Breast epithelium (tissue), 4 donors: ENCODE results near the gene PRG3. TPM values are rescaled to one million over a fixed set of nuclear protein-coding genes. Genes with fewer than 3 reads are reported as not detected.

ENCODE experiments used
- DNase-seq, 2 donors: peaks; one replicate each; pipeline ENCODE4 v3.0.0-alpha.2; 2019; ENCODE audit warnings: low spot score in 2 of 2
- H3K27ac ChIP-seq, 2 donors: fragments of 200-600 bp; sonication (generic) in 1 of 2; one replicate each; pipeline ENCODE4 v1.5.1; 2016 to 2019; ENCODE audit warnings: mild to moderate bottlenecking in 1 of 2
- H3K27me3 ChIP-seq, 2 donors: fragments of 200-600 bp; sonication (generic) in 1 of 2; one replicate each; pipeline versions ENCODE4 v1.5.1 to v1.6.0; 2017 to 2019; ENCODE audit warnings: control low read depth in 1 of 2, mild to moderate bottlenecking in 1 of 2
- H3K36me3 ChIP-seq: fragments of 200-600 bp; one replicate; pipeline ENCODE4 v1.5.1; 2019
- H3K4me1 ChIP-seq, 2 donors: fragments of 200-600 bp; sonication (generic); one replicate each; pipeline ENCODE4 v1.5.1; 2016 to 2019; ENCODE audit warnings: control low read depth in 1 of 2
- H3K4me3 ChIP-seq, 3 donors: fragments of 200-600 bp; sonication (generic); 1 replicate in 2 of 3; 2 replicates in 1 of 3; pipeline ENCODE4 v1.5.1; 2016 to 2019; ENCODE audit warnings: mild to moderate bottlenecking in 3 of 3, moderate library complexity in 2 of 3
- H3K9me3 ChIP-seq, 2 donors: fragments of 200-600 bp; sonication (generic) in 1 of 2; one replicate each; pipeline ENCODE4 v1.5.1; 2016 to 2019; ENCODE audit warnings: control low read depth in 1 of 2
- CTCF ChIP-seq, 3 donors: fragments of 450-650 bp; IDR thresholded peaks; one replicate each; pipeline ENCODE4 v1.5.1; 2016 to 2017; ENCODE audit warnings: antibody characterized with exemption in 3 of 3, mild to moderate bottlenecking in 3 of 3, moderate library complexity in 3 of 3
- POLR2A ChIP-seq: fragments of 450-650 bp; IDR thresholded peaks from one replicate; pipeline ENCODE4 v1.6.1; 2016; ENCODE audit warnings: antibody characterized with exemption, mild to moderate bottlenecking, moderate library complexity
- POLR2AphosphoS5 ChIP-seq, 3 donors: sonication (generic); formaldehyde crosslinking; IDR thresholded peaks; one replicate each; pipeline ENCODE4 v1.6.1; 2017; ENCODE audit warnings: antibody characterized with exemption in 3 of 3
- intact Hi-C: fragments of 100-400 bp; cut with DNase I; formaldehyde crosslinking; loops from one replicate; pipeline ENCODE4 v1.15.1; 2023; ENCODE audit warnings: low total_unique reads
- total RNA-seq, 3 donors: library from RNA; depleted of rRNA; stranded (reverse); fragments of >200 nt; gene quantifications; one replicate each; pipeline ENCODE4 v1.1.0, GENCODE V29; 2016

PRG3 gene
- total RNA-seq, 3 donors from 2014 or later, result not detected

DNA sequence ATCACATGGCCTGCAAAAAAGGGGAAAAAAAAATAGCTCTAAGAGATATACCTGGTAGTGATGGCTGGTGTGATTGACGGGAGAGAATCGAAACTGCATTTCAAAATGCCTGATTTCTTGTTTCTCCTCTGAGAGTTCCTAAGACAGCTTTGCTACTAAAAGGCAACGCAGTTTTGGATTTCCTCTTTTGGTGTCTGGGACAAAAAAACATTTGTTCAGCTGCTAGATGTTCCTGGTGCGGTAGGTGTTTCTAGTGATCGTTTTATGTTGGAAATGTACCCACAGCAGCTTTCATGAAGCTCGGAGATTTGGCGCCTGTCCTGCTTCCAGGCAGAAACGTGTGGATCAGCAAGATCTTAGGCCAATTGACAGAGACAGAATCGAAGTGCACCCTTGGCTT, 24.7 kb downstream of the PRG3 start:
- TF ChIP-seq POLR2A, result no peak
- no peak for TF ChIP-seq POLR2AphosphoS5 (IDR thresholded peaks at IDR 0.05)
- no peak for TF ChIP-seq CTCF (IDR thresholded peaks at IDR 0.05)
- Histone ChIP-seq H3K9me3 (no peaks in the 10 kb centered on the region), H3K27ac (no peak overlapping the region), H3K4me3 (no peak overlapping the region), H3K27me3 (no peaks in the 10 kb centered on the region), H3K4me1 (no peaks in the 10 kb centered on the region), H3K36me3 (no peaks in the 10 kb centered on the region)
- intact Hi-C loops, result no loop called here
- DNase-seq, result no peak

- intact Hi-C loops, result no loop called here
- Histone ChIP-seq H3K27me3 (no peaks in the 10 kb centered on the region), H3K36me3 (no peaks in the 10 kb centered on the region), H3K9me3 (no peaks in the 10 kb centered on the region), H3K4me3 (no peak overlapping the region), H3K4me1 (no peaks in the 10 kb centered on the region), H3K27ac (no peak overlapping the region)
- no peak for TF ChIP-seq CTCF (IDR thresholded peaks at IDR 0.05)
- no peak for TF ChIP-seq POLR2A
- TF ChIP-seq POLR2AphosphoS5 (IDR thresholded peaks at IDR 0.05), result no peak
- DNase-seq, result no peak
Measured at GRCh38 chr11:57354699-57355098, 26.3 kb downstream of the PRG3 start.

GRCh38 chr11:57353852-57354251, 27.1 kb downstream of the PRG3 start:
- H3K4me3 ChIP-seq, result no peak overlapping the region
- H3K4me1 ChIP-seq, result no peaks in the 10 kb centered on the region
- no peaks in the 10 kb centered on the region for H3K36me3 ChIP-seq
- H3K27ac ChIP-seq, result no peak overlapping the region
- intact Hi-C loops, result no loop called here
- no peaks in the 10 kb centered on the region for H3K9me3 ChIP-seq
- TF ChIP-seq POLR2A, result no peak
- TF ChIP-seq CTCF (IDR thresholded peaks at IDR 0.05), result no peak
- no peak for TF ChIP-seq POLR2AphosphoS5 (IDR thresholded peaks at IDR 0.05)
- DNase-seq, result no peak
- no peaks in the 10 kb centered on the region for H3K27me3 ChIP-seq

DNA sequence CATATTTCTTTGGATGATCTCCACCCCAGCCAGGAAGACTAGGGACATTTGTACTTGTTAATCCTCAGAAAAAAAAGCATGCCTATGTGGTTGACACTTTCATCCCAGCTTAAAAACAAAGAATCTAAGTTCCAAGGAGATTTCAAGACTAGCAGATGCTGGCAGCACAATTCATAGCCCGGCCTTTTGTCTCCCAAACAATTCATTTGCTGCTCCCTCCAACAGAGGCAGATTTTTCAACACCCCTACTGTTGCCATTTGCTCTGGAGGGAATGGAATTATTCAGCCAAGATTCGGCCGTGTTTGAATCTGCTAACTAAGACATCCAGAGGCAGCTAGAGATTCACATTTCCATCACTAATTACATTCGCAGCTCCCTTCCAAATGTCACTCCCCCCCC, 27.5 kb downstream of the PRG3 start:
- Histone ChIP-seq H3K27me3 (no peaks in the 10 kb centered on the region), H3K27ac (no peak overlapping the region), H3K4me1 (no peaks in the 10 kb centered on the region), H3K4me3 (no peak overlapping the region), H3K9me3 (no peaks in the 10 kb centered on the region), H3K36me3 (no peaks in the 10 kb centered on the region)
- TF ChIP-seq CTCF (IDR thresholded peaks at IDR 0.05), result no peak
- no peak for TF ChIP-seq POLR2AphosphoS5 (IDR thresholded peaks at IDR 0.05)
- no peak for TF ChIP-seq POLR2A
- intact Hi-C loops, result no loop called here
- no peak for DNase-seq

DNA sequence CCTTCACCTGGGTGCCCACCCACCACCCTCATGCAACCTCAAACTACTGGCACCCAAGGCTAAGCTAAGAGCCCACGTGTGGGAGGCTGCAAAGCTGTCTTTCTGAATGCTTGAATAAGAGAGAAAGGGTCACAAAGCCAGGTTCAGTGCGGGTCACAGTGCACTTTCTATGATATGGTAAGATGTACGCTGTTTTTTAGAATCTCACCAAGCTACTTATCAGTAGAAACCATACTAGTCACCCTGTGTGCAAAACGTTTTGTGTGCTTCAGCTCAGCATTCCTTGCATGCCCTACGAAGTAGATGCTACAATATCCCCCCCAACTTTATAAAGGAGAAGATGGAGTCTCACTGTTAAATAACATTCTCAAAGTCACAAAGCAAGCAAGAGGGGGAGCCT, 27.9 kb downstream of the PRG3 start:
- Histone ChIP-seq H3K4me3 (no peak overlapping the region), H3K27ac (no peak overlapping the region), H3K27me3 (no peaks in the 10 kb centered on the region), H3K9me3 (no peaks in the 10 kb centered on the region), H3K4me1 (no peaks in the 10 kb centered on the region), H3K36me3 (no peaks in the 10 kb centered on the region)
- intact Hi-C loops, result no loop called here
- no peak for DNase-seq
- TF ChIP-seq CTCF (IDR thresholded peaks at IDR 0.05) (no peak), POLR2AphosphoS5 (IDR thresholded peaks at IDR 0.05) (no peak), POLR2A (no peak)
